Astrocyte (in vitro differentiated cells and primary cell): ENCODE data around the gene INAVA.

Source experiments
- CTCF ChIP-seq: IDR thresholded peaks from 2 replicates; pipeline ENCODE4 v1.5.1; 2011; ENCODE audit warnings: low read depth, mild to moderate bottlenecking, inconsistent platforms, low read length, moderate library complexity; ENCODE audit not compliant: insufficient read depth
- EZH2 ChIP-seq: IDR thresholded peaks from 2 replicates; pipeline ENCODE4 v1.6.1; 2012; ENCODE audit warnings: mild to moderate bottlenecking, low read length, inconsistent platforms; ENCODE audit not compliant: insufficient read depth

GRCh38 chr1:200954434-200954833 is 59.7 kb downstream of the INAVA start:
- TF ChIP-seq EZH2 (no peak), CTCF (no peak)
